NCI-H446 (cell line): ENCODE results near the gene TTBK1.

Experiments
- DNase-seq, 2 experiments: peaks; one replicate each; lab custom pipeline; 2025; lab: John Stamatoyannopoulos, UW

Gene TTBK1

GRCh38 chr6:43304882-43305281, 61.6 kb downstream of the TTBK1 start:
- DNase-seq: no peak

DNA sequence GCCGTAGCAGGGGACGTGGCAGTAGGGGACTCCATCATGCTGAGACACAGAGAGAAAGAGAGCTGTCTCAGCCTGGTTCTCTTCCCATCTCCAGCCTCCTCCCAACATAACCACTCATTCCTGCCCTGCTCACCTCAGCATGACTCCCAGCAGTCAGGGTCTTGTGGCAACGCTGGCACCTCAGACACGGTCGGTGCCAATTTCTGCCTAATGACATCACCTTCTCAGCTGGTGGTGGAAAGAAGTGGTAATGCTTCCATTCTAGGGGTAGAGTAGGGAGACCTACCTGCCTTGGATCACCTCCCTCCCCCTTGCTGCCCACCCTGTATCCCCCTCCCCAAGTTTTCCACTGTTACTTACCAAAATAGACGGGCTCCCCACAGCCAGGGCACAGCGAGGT, 62.8 kb downstream of the TTBK1 start:
- DNase-seq: no peak

- no peak for DNase-seq
These were observed 64.3 kb downstream of the TTBK1 start for GRCh38 chr6:43307451-43308100.

- DNase-seq: no peak
These were observed 65.1 kb downstream of the TTBK1 start, which contains the start of gene CRIP3 for GRCh38 chr6:43308101-43308989. Gene CRIP3 (minus strand): TSS chr6:43308826. CDS start chr6:43308792, 34 bp downstream.

- DNase-seq: no peak
These were observed 65.8 kb downstream of the TTBK1 start for GRCh38 chr6:43308990-43309477.

DNA sequence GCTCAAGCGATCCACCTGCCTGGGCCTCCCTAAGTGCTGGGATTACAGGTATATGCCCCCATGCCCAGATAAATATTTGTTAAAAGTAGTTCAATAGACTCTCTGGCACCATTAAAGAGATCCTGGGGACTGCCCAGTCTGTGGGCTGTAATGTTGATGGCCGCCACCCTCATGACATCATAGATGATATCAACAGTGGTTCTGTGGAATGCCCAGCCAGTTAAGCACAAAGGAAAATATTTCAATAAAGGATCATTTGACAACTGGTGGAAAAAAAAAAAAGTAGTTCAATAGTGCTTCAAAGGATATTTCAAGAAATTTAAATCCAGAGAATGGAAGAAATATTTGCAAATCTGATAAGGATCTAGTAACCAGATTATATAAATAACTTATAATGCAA, 66.9 kb downstream of the TTBK1 start:
- DNase-seq: no peak

DNA sequence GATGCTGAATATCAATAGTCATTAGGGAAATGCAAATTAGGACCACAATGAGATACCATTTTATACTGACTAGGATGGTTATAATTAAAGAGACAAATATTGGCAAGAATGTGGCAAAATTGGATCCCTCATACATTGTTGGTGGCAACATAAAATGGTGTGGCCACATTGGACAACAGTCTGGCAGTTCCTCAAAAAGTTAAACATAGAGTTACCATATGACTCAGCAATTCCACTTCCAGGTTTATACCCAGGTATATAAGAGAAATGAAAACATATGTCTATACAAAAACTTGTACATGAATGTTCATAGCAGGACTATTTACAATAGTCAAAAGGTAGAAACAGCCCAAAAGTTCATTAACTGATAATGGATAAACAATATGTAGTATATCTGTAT, 67.3 kb downstream of the TTBK1 start:
- DNase-seq: no peak

GRCh38 chr6:43311666-43312065, 68.4 kb downstream of the TTBK1 start:
- no peak for DNase-seq

GRCh38 chr6:43313813-43314212, 70.5 kb downstream of the TTBK1 start:
- no peak for DNase-seq

- DNase-seq: no peak
These were observed 74.7 kb downstream of the TTBK1 start for GRCh38 chr6:43318011-43318410.

- no peak for DNase-seq
These were observed 82.6 kb downstream of the TTBK1 start for GRCh38 chr6:43325876-43326275.

DNA sequence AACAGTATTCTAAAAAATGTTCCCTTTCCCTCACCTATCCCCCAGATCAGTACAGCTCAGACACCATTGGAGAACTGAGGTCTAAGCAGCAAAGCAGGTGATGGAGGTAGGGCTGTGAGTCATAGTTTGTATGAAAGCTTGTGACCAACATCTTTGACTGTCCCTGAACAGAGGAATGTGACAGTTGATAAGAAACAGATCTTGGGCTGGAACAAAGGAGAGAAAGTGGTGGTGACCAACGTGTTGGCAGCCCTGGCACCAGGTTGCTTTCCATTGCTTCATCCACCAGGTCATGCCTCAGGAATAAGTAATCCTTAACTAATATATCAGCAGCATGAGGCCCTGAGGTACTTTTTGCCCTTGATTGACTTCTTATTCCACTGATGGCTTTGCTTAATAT, 85.2 kb downstream of the TTBK1 start:
- no peak for DNase-seq

DNA sequence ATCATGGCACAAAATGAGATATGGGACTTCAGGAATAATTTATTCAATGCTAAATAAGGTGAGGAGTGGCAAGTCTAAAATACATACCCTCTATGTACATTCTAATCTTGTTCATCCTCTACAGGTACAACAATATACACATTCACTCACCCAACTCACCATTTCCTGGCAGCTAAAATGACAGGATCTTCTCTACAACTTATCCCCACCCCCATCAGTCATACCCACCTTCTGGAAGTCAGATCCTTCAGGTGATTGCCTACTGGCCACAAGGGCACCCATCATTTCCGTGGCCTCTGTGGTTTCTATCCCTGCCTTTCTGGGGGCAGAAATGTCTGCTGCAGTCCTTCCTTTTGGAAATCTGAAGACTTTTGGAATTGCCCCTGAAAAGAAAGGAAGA, 88.2 kb downstream of the TTBK1 start:
- DNase-seq: no peak

DNA sequence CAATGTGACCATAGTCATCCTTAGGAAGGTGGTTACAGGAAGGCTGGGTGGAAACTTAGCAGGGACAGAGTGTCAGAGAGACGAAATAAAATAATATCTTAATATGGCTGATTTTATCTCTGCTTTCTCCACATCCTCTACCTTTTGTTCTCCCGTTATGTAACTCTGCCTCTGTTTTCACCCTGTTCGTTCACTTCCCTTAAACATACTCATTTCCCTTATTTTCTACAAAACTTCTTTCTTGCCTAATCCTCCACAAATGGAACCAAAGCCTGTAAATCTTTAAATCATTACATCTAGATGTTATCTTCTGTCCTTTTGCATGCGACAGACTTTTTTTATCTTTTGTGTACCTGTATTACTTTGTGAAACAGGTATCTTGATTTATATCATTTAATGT, 88.6 kb downstream of the TTBK1 start:
- DNase-seq: no peak

- peak; percentile 8 to 52 for DNase-seq
These were observed 91.3 kb downstream of the TTBK1 start for GRCh38 chr6:43334466-43335095.

GRCh38 chr6:43335469-43335868, 92.2 kb downstream of the TTBK1 start:
- DNase-seq: no peak

DNA sequence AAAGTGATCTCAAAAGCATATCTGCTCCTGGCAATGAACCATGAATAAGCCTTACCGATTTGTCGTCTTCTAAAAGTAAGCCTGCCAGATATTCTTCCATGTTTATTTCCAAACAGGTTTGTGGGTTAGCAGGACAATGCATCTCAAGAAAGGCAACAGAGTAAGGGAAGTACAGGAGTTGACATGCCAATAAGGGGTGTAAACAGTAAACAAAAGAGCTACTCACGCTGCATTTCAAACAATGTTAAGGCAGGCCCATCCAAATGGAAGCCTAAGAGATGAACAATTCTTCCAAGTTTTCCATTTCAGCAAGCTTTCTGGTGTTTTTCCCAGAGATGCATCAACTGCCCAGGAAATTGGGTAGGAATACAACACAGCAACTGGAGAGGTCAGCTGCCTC, 93.1 kb downstream of the TTBK1 start:
- no peak for DNase-seq
